DND-41 (cell line): ENCODE results near the gene MAN1B1.

Experiments
- ATAC-seq: fragments of 200-7000 bp; cut with Tn5 transposase; 3 replicates; pipeline ENCODE4 v1.9.1; 2021; ENCODE audit warnings: low read depth; ENCODE audit not compliant: insufficient read depth
- DNase-seq: peaks from one replicate; pipeline ENCODE4 v3.0.0-alpha.2; 2020
- H2AFZ ChIP-seq: 2 replicates; pipeline ENCODE4 v1.6.0; 2012; ENCODE audit warnings: low read depth, low read length
- H3K27ac ChIP-seq: 2 replicates; pipeline ENCODE4 v1.5.1; 2012; ENCODE audit warnings: low read length, inconsistent platforms
- H3K27me3 ChIP-seq: fragments of 200-600 bp; sonication (generic); 2 replicates; pipeline ENCODE4 v1.6.0; 2012; ENCODE audit warnings: low read length, mild to moderate bottlenecking, inconsistent platforms; ENCODE audit not compliant: insufficient read depth, poor library complexity
- H3K36me3 ChIP-seq: 2 replicates; pipeline ENCODE4 v1.5.1; 2012; ENCODE audit warnings: low read length, inconsistent platforms; ENCODE audit not compliant: insufficient read depth
- H3K4me1 ChIP-seq: 2 replicates; pipeline ENCODE4 v1.5.1; 2012; ENCODE audit warnings: mild to moderate bottlenecking, low read length; ENCODE audit not compliant: insufficient read depth
- H3K4me2 ChIP-seq: 2 replicates; pipeline ENCODE4 v1.6.0; 2012; ENCODE audit warnings: mild to moderate bottlenecking, moderate library complexity, low read length, inconsistent platforms; ENCODE audit not compliant: insufficient read depth
- H3K4me3 ChIP-seq, 2 experiments: fragments of 200-600 bp in 1 of 2; shearing (Covaris generic) in 1 of 2; 2 replicates each; pipeline ENCODE4 v1.5.1; 2012 to 2016; ENCODE audit warnings: inconsistent platforms in 2 of 2, low read length in 2 of 2, mild to moderate bottlenecking in 2 of 2, low read depth in 1 of 2, moderate library complexity in 1 of 2
- H3K79me2 ChIP-seq: 2 replicates; pipeline ENCODE4 v1.6.0; 2012; ENCODE audit warnings: low read length, inconsistent platforms; ENCODE audit not compliant: insufficient read depth
- H3K9ac ChIP-seq: 2 replicates; pipeline ENCODE4 v1.6.0; 2012; ENCODE audit warnings: low read depth, mild to moderate bottlenecking, inconsistent platforms, low read length, moderate library complexity
- H3K9me3 ChIP-seq: 2 replicates; pipeline ENCODE4 v1.5.1; 2012; ENCODE audit warnings: low read length, moderate library complexity, mild to moderate bottlenecking, inconsistent platforms; ENCODE audit not compliant: insufficient read depth, severe bottlenecking
- H4K20me1 ChIP-seq: 2 replicates; pipeline ENCODE4 v1.6.0; 2012; ENCODE audit warnings: low read length; ENCODE audit not compliant: insufficient read depth
- CTCF ChIP-seq: IDR thresholded peaks from 2 replicates; pipeline ENCODE4 v1.5.1; 2012; ENCODE audit warnings: borderline replicate concordance, low read length, moderate library complexity, mild to moderate bottlenecking; ENCODE audit not compliant: poor library complexity, severe bottlenecking; ENCODE audit errors: extremely low read depth
- EZH2 ChIP-seq: IDR thresholded peaks from 3 replicates; pipeline ENCODE4 v1.6.1; 2012; ENCODE audit warnings: borderline replicate concordance, low read depth, mild to moderate bottlenecking, moderate library complexity, low read length, inconsistent platforms; ENCODE audit not compliant: severe bottlenecking

The MAN1B1 gene

GRCh38 chr9:137076636-137077009, 10.2 kb upstream of the MAN1B1 start:
- no peak for TF ChIP-seq EZH2
- no peak for TF ChIP-seq CTCF
- no peak overlapping the region for H3K9ac ChIP-seq
- no peak overlapping the region for H3K27ac ChIP-seq
- H3K4me1 ChIP-seq = peaks cover under 1% of the 10 kb centered on the region
- no peaks in the 10 kb centered on the region for H3K79me2 ChIP-seq
- H2AFZ ChIP-seq = no peak overlapping the region
- no peaks in the 10 kb centered on the region for H4K20me1 ChIP-seq
- no peaks in the 10 kb centered on the region for H3K36me3 ChIP-seq
- DNase-seq (no peak), ATAC-seq (no peak)
- H3K4me3 ChIP-seq = no peak overlapping the region
- no peaks in the 10 kb centered on the region for H3K9me3 ChIP-seq
- no peak overlapping the region for H3K4me2 ChIP-seq
- H3K27me3 ChIP-seq = no peaks in the 10 kb centered on the region

GRCh38 chr9:137077010-137077747, 9.6 kb upstream of the MAN1B1 start, which contains the start of gene UAP1L1:
UAP1L1 (plus strand) TSS chr9:137077517; CDS start chr9:137077533, 16 bp downstream.
- Histone ChIP-seq H4K20me1 (no peaks in the 10 kb centered on the region), H3K9me3 (no peaks in the 10 kb centered on the region), H3K27me3 (no peaks in the 10 kb centered on the region), H3K4me1 (no peaks in the 10 kb centered on the region), H3K79me2 (no peaks in the 10 kb centered on the region), H3K9ac (no peak within 1 kb of the TSS), H2AFZ (no peak within 1 kb of the TSS), H3K36me3 (no peaks in the 10 kb centered on the region), H3K4me3 (no peak within 1 kb of the TSS), H3K4me2 (no peak within 1 kb of the TSS), H3K27ac (no peak within 1 kb of the TSS)
- TF ChIP-seq CTCF (no peak), EZH2 (no peak)
- ATAC-seq = no peak
- DNase-seq = no peak

GRCh38 chr9:137077758-137078693, 8.8 kb upstream of the MAN1B1 start:
- Histone ChIP-seq H2AFZ (no peak overlapping the region), H3K36me3 (no peaks in the 10 kb centered on the region), H3K4me1 (no peaks in the 10 kb centered on the region), H3K27me3 (no peaks in the 10 kb centered on the region), H3K79me2 (no peaks in the 10 kb centered on the region), H4K20me1 (no peaks in the 10 kb centered on the region), H3K9ac (no peak overlapping the region), H3K9me3 (no peaks in the 10 kb centered on the region), H3K4me2 (no peak overlapping the region), H3K27ac (no peak overlapping the region), H3K4me3 (no peak overlapping the region)
- DNase-seq = no peak
- no peak for ATAC-seq
- TF ChIP-seq CTCF = no peak
- no peak for TF ChIP-seq EZH2
